Measurements from ENCODE around the gene KXD1. TPM values are rescaled to one million over a fixed set of nuclear protein-coding genes. Genes with fewer than 3 reads are reported as not detected.
A peak's percentile ranks its signal among the peaks of the same experiment; 100 is the strongest.

KXD1 gene, protein sequence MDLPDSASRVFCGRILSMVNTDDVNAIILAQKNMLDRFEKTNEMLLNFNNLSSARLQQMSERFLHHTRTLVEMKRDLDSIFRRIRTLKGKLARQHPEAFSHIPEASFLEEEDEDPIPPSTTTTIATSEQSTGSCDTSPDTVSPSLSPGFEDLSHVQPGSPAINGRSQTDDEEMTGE
- polyA plus RNA-seq (2013, experiment 1 of 2): 104 TPM
- 118 TPM for polyA plus RNA-seq (2013, experiment 2 of 2)

DNA sequence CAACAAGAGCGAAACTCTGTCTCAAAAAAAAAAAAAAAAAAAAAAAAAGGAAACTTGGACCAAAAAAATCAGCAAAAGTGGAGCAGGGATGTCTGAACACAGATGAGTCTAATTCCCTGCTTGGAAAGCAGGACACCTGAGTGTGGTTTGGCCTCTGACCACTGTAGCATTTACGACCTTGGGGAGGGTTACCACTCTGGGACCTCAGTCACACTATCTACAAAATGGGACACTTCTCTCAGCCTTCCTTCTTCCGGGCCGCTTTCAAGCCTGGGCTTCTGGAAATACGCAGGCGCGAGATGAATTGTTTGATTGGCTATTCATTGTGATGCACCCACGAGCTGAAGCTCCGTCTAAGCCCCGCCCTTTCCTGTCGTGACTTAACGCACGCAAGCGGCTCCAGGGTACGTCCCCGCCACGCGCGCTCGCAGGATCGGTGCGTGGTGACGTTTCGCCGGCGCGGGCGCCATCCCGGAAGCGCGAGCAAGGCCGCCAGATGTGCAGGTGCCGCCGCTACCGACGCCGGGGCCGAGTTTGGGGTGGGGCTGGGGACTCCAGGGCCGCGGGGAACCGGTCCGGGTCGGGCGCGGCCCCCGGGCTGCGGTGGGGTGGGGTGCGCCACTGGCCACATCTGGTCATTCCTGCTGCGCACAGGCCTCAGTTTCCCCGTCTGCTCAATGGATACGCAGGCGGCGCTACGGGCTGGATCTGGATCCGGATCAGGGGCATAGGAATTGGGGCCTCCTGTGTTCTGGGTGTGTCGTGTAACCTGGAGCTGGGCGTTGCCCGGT, at the start of gene KXD1:
Gene KXD1, plus strand, starts transcription at position 460 of the 791 bp plus-strand sequence. CDS start 4,187 bp downstream, outside the sequence.
- peak within 1 kb of the TSS; percentile 56 for H3K27ac ChIP-seq (ENCODE audit: low read depth, low read length)
- peaks cover 16% of the 10 kb centered on the region for H3K36me3 ChIP-seq (ENCODE audit: insufficient read depth, low read length)
- no peaks in the 10 kb centered on the region for H3K4me1 ChIP-seq (ENCODE audit: insufficient read depth, low read length)
- H3K4me3 ChIP-seq (ENCODE audit: low read length): peak within 1 kb of the TSS; percentile 82
- H3K9ac ChIP-seq (ENCODE audit: low read depth, low read length): peak within 1 kb of the TSS; percentile 75
- WGBS: 1% methylated on average over 57 of the region's 58 CpGs
- no peaks in the 10 kb centered on the region for H3K9me3 ChIP-seq (ENCODE audit: insufficient read depth, low read depth, low read length)
- no peaks in the 10 kb centered on the region for H3K27me3 ChIP-seq (ENCODE audit: insufficient read depth, low read length)

DNA sequence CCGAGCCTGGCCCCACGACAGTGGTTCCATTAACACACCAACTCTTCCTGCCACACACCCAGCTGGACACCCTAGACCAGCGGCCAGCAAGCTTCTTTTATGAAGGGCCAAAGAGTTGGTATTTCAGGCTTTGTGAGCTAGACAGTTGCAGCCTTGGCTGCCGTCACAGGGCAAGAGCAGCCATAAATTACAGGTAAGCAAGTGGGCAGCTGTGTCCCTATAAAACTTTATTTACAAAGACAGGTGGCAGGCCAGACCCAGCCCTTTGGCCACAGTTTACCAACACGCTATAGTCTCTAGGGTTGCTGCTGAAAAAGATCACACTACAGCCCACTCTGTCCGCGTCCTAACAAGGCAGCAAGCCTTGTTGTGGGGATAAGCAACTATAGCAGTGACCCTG, 49.1 kb upstream of the KXD1 start:
- H3K9me3 ChIP-seq (ENCODE audit: insufficient read depth, low read depth, low read length): no peaks in the 10 kb centered on the region
- H3K4me1 ChIP-seq (ENCODE audit: insufficient read depth, low read length): no peaks in the 10 kb centered on the region
- no peak overlapping the region for H3K4me3 ChIP-seq (ENCODE audit: low read length)
- no peak overlapping the region for H3K9ac ChIP-seq (ENCODE audit: low read depth, low read length)
- 85% methylated on average over 7 of the region's 7 CpGs for WGBS
- H3K36me3 ChIP-seq (ENCODE audit: insufficient read depth, low read length): no peaks in the 10 kb centered on the region
- no peak overlapping the region for H3K27ac ChIP-seq (ENCODE audit: low read depth, low read length)
- H3K27me3 ChIP-seq (ENCODE audit: insufficient read depth, low read length): no peaks in the 10 kb centered on the region

DNA sequence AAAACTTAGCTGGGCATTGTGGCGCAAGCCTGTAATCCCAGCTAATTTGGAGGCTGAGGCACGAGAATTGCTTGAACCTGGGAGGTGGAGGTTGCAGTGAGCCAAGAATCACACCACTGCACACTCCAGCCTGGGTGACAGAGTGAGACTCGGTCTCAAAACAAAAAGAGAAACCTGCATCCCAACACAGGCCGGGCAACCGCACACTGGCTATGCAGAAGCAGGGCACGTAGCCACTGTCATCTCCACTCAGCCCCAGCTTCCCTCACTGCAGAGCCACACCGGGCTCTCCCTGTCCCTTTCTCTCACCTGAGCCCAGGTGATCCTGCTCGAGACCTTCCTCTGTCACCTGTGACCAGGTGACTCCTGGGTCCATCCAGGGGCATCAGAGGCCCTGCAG, 47.5 kb upstream of the KXD1 start:
- H3K27ac ChIP-seq (ENCODE audit: low read depth, low read length): no peak overlapping the region
- no peaks in the 10 kb centered on the region for H3K27me3 ChIP-seq (ENCODE audit: insufficient read depth, low read length)
- no peaks in the 10 kb centered on the region for H3K4me1 ChIP-seq (ENCODE audit: insufficient read depth, low read length)
- H3K36me3 ChIP-seq (ENCODE audit: insufficient read depth, low read length): no peaks in the 10 kb centered on the region
- no peaks in the 10 kb centered on the region for H3K9me3 ChIP-seq (ENCODE audit: insufficient read depth, low read depth, low read length)
- 96% methylated on average over 8 of the region's 8 CpGs for WGBS
- H3K9ac ChIP-seq (ENCODE audit: low read depth, low read length): no peak overlapping the region
- no peak overlapping the region for H3K4me3 ChIP-seq (ENCODE audit: low read length)

DNA sequence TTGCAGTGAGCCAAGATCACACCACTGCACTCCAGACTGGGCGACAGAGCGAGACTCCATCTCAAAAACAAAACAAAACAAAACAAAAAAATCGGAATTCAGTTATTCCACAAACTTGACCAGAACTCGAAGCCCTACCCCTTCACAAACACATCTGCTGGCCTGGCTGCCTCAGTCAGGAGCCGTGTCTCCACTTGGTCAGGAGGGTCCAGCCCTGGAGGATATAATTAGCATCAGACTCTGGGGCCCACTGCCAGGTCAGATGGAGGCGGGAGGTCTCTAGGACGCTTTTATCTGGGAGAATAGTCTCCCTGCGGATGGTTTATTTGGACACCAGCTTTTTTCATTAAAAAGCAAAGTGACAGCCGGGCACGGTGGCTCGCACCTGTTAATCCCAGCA, 43.8 kb upstream of the KXD1 start:
- Histone ChIP-seq H3K9me3 (ENCODE audit: insufficient read depth, low read depth, low read length) (no peaks in the 10 kb centered on the region), H3K9ac (ENCODE audit: low read depth, low read length) (no peak overlapping the region), H3K4me1 (ENCODE audit: insufficient read depth, low read length) (no peaks in the 10 kb centered on the region), H3K27ac (ENCODE audit: low read depth, low read length) (no peak overlapping the region), H3K27me3 (ENCODE audit: insufficient read depth, low read length) (no peaks in the 10 kb centered on the region), H3K36me3 (ENCODE audit: insufficient read depth, low read length) (no peaks in the 10 kb centered on the region), H3K4me3 (ENCODE audit: low read length) (no peak overlapping the region)
- 86% methylated on average over 11 of the region's 11 CpGs for WGBS

DNA sequence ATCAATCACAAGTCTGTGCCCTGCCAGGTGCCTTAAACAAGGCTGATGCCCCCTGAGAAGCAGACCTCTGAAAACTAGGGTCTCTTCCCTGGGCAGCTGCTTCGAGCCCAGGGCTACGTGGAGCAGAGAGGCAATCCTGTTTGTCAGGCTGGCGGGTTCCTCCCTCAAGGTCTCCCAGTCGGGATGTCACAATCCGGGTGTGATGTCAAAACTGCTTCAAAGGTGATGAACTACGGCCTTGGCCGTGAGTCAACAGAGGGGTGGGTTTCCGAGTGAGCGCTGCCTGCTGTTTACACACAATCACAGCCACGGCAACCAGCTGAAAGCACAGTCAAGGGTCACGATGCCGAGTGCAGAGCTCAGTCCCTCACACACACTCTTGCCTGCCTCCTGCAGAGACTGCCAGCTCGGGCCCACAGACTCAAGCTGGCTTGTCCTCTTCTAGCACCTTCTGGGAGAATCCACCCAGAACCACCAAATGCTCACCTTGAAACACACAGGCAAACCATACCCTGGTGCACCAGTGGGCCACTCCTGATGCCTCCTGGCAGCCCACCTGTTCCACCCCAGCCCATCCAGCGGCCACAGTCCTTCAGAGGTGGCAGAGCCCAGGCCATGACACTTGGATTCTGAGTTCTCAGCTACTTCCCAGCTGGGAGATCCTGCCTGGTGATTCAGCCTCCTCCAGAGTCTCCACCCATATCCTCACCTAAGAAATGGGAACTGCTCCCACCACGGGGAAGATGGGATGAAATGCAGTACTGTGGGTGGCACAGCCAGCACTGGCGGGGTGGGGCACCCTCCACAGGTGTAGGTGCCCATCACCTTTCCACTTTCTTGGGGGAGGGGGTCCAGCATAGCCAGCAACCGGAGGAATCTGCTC, 42.6 kb upstream of the KXD1 start:
- Histone ChIP-seq H3K4me3 (ENCODE audit: low read length) (no peak overlapping the region), H3K36me3 (ENCODE audit: insufficient read depth, low read length) (no peaks in the 10 kb centered on the region), H3K9ac (ENCODE audit: low read depth, low read length) (no peak overlapping the region; the same call in 1 of the 2 replicates), H3K27ac (ENCODE audit: low read depth, low read length) (no peak overlapping the region; the same call in 1 of the 2 replicates), H3K9me3 (ENCODE audit: insufficient read depth, low read depth, low read length) (no peaks in the 10 kb centered on the region), H3K4me1 (ENCODE audit: insufficient read depth, low read length) (peaks cover 4% of the 10 kb centered on the region), H3K27me3 (ENCODE audit: insufficient read depth, low read length) (no peaks in the 10 kb centered on the region)
- whole genome bisulfite sequencing: 80% methylated on average over 17 of the region's 17 CpGs

DNA sequence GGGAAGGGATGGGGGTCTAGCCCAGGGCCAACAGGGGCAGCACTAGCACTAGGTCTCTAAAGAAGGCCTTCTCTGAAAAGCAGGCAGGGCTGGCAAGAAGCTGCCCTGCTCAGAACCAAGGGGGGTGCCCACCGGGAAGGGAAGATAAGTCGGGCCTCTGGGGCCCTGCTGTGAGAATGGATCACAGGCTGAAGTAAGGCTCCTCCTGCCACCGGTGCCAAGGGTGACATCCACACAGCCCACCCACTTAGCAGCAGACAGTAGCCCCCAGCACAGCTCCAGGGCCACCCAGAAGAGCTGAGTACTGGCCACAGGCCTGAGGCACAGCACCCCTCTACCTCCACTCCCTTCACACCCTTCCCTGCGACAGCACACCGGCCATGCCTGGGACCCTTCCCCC, 41.7 kb upstream of the KXD1 start:
- H3K27ac ChIP-seq (ENCODE audit: low read depth, low read length): no peak overlapping the region
- H3K36me3 ChIP-seq (ENCODE audit: insufficient read depth, low read length): no peaks in the 10 kb centered on the region
- no peak overlapping the region for H3K4me3 ChIP-seq (ENCODE audit: low read length)
- peaks cover 5% of the 10 kb centered on the region for H3K4me1 ChIP-seq (ENCODE audit: insufficient read depth, low read length)
- H3K9ac ChIP-seq (ENCODE audit: low read depth, low read length): no peak overlapping the region
- no peaks in the 10 kb centered on the region for H3K27me3 ChIP-seq (ENCODE audit: insufficient read depth, low read length)
- H3K9me3 ChIP-seq (ENCODE audit: insufficient read depth, low read depth, low read length): no peaks in the 10 kb centered on the region
- 81% methylated on average over 5 of the region's 5 CpGs for WGBS

DNA sequence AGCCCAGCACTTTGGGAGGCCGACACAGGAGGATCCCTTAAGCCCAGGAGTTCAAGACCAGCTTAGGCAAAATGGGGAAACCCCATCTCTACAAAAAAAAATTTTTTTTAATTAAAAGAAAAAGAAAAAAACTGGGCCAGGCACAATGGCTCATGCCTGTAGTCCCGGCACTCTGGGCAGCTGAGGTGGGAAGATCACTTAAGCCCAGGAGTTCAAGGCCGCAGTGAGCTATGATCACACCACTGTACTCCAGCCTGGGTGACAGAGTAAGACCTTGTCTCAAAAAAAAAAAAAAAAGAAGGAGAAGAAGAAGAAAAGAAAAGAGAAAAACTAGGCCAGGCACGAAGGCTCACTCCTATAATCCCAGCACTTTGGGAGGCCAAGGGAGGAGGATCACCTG, 40.1 kb upstream of the KXD1 start:
- no peaks in the 10 kb centered on the region for H3K27me3 ChIP-seq (ENCODE audit: insufficient read depth, low read length)
- no peak overlapping the region for H3K9ac ChIP-seq (ENCODE audit: low read depth, low read length)
- whole genome bisulfite sequencing: 93% methylated on average over 4 of the region's 4 CpGs
- no peak overlapping the region for H3K27ac ChIP-seq (ENCODE audit: low read depth, low read length)
- peaks cover 5% of the 10 kb centered on the region for H3K4me1 ChIP-seq (ENCODE audit: insufficient read depth, low read length)
- H3K9me3 ChIP-seq (ENCODE audit: insufficient read depth, low read depth, low read length): no peaks in the 10 kb centered on the region
- H3K36me3 ChIP-seq (ENCODE audit: insufficient read depth, low read length): no peaks in the 10 kb centered on the region
- no peak overlapping the region for H3K4me3 ChIP-seq (ENCODE audit: low read length)

DNA sequence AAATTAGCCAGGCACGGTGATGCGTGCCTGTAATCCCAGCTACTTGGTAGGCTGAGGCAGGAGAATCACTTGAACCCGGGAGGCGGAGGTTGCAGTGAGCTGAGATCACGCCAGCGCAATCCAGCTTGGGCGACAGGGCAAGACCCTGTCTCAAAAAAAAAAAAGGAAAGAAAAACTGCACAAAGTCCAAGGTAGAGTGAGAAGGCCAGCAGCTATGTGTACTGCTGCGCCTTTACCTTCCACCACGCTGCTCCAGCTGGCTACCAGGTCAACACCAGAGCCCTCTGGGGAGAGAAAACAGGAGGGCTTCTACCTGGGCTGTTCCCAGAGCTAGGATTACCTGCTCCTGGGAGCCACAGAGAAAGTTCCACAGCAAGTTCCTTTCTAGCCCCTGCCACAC, 39.0 kb upstream of the KXD1 start:
- Histone ChIP-seq H3K4me3 (ENCODE audit: low read length) (no peak overlapping the region), H3K27ac (ENCODE audit: low read depth, low read length) (no peak overlapping the region), H3K36me3 (ENCODE audit: insufficient read depth, low read length) (no peaks in the 10 kb centered on the region), H3K9ac (ENCODE audit: low read depth, low read length) (no peak overlapping the region), H3K4me1 (ENCODE audit: insufficient read depth, low read length) (peaks cover 5% of the 10 kb centered on the region), H3K9me3 (ENCODE audit: insufficient read depth, low read depth, low read length) (no peaks in the 10 kb centered on the region), H3K27me3 (ENCODE audit: insufficient read depth, low read length) (no peaks in the 10 kb centered on the region)
- 97% methylated on average over 9 of the region's 9 CpGs for WGBS

DNA sequence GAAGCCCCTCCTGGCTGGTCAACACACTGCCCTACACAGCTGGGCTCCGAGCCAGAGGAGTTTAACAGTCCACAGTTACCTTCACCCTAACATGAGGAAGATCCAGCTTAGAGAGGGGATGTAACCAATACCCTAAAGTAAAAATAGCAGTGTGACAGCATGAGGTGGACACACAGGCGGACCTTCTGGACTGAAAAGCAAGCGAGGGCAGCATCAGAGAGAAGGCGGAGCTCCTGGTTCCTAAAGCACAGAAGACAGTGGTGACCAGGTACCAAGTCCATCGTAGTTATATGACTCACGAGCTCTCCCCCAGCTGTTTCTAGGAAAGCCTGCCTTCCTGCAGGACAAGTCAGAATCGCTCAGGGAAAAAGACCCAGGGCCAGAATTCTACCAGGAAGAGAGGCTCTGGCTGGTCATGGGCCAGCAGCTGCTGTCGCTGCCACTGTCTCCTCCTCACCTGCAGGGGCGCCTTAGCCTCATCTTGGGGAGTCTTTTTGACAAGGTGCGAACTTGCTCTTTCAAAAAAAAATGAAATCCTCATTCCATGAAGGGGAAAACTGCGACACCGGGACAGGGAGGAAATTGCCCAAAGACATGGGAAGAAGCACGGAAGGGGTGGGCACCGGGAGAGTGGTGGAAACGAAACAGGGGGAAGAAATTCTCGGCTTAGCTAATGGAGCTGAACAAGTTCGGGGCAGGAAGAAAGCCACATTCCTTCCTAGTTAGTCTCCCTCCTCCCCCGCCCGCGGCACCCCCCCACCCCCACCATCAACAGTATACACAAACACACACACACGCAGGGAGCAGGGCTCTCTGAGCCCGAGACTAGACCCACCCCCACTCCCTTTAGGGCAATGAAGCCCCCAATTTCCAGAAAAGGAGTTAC, 37.5 kb upstream of the KXD1 start:
- WGBS: 22% methylated on average over 19 of the region's 22 CpGs
- H3K36me3 ChIP-seq (ENCODE audit: insufficient read depth, low read length): no peaks in the 10 kb centered on the region
- H3K9me3 ChIP-seq (ENCODE audit: insufficient read depth, low read depth, low read length): no peaks in the 10 kb centered on the region
- no peaks in the 10 kb centered on the region for H3K27me3 ChIP-seq (ENCODE audit: insufficient read depth, low read length)
- H3K27ac ChIP-seq (ENCODE audit: low read depth, low read length): no peak overlapping the region; the same call in 1 of the 2 replicates
- peaks cover 5% of the 10 kb centered on the region for H3K4me1 ChIP-seq (ENCODE audit: insufficient read depth, low read length)
- H3K4me3 ChIP-seq (ENCODE audit: low read length): peak overlapping the region; percentile 100
- peak overlapping the region; percentile 51; the same call in 1 of the 2 replicates for H3K9ac ChIP-seq (ENCODE audit: low read depth, low read length)

DNA sequence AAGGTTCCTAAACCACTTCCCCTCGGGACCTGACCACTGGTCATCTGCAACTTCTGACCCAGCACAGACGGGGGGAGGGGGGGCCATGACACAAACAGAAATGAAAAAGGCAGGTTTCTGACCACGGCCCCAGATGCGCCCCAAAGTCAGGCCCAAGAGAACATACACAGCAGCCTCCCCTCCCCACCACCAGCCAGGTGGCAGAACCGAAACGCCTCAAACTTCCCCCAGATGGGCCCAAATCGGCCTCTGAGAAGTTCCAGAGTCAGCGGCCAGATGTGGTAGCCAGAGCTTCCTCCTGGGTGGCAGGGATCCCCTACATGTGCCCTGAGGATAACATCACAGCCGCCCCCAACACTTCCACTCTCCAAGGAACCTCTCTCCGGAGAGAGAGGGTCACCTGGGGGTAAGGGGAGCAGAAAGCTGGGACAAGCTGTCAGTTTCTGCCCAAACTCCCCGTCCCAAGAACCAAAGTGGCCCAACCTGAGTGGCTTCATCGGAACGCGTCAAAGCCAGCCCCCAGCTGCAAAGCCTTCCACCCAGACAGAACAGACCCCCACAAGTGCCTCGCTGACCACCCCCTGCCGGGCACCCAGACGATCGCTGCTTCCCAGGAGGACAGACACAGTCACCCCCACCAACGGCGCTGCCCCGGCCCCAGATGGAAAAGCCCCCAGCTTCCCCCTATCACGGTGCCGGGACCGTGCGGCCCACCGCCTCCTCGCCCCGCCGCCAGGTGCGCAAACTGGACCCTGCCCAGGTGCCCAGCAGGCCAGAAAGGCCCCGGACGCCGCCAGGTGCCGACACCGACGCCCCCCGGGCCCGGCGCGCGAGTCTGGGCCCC, 36.6 kb upstream of the KXD1 start:
- H3K9me3 ChIP-seq (ENCODE audit: insufficient read depth, low read depth, low read length): no peaks in the 10 kb centered on the region
- WGBS: under 1% methylated on average over 39 of the region's 41 CpGs
- peak overlapping the region; percentile 78; the same call in 1 of the 2 replicates for H3K27ac ChIP-seq (ENCODE audit: low read depth, low read length)
- H3K36me3 ChIP-seq (ENCODE audit: insufficient read depth, low read length): no peaks in the 10 kb centered on the region
- peak overlapping the region; percentile 94 for H3K9ac ChIP-seq (ENCODE audit: low read depth, low read length)
- peak overlapping the region; percentile 100 for H3K4me3 ChIP-seq (ENCODE audit: low read length)
- no peaks in the 10 kb centered on the region for H3K27me3 ChIP-seq (ENCODE audit: insufficient read depth, low read length)
- peaks cover 5% of the 10 kb centered on the region for H3K4me1 ChIP-seq (ENCODE audit: insufficient read depth, low read length)
